Mesenchymal stem cell (in vitro differentiated cells and primary cell): ENCODE measurements around the gene EGLN2.

Experiments used
- DNase-seq: peaks from one replicate; pipeline ENCODE4 v3.0.0-alpha.2; 2013
- H2AFZ ChIP-seq: one replicate; pipeline ENCODE4 v1.6.1; 2013; ENCODE audit warnings: low read depth, mild to moderate bottlenecking, control low read depth, inconsistent platforms, low read length, moderate library complexity
- H2AK5ac ChIP-seq: 2 replicates; pipeline ENCODE4 v1.6.1; 2013; ENCODE audit warnings: low read length, moderate library complexity, mild to moderate bottlenecking, inconsistent platforms; ENCODE audit not compliant: severe bottlenecking
- H2BK120ac ChIP-seq: one replicate; pipeline ENCODE4 v1.6.1; 2013; ENCODE audit warnings: low read depth, mild to moderate bottlenecking, inconsistent platforms, low read length, moderate library complexity
- H2BK12ac ChIP-seq, 2 experiments: one replicate each; pipeline ENCODE4 v1.6.1; 2013; ENCODE audit warnings: inconsistent platforms in 2 of 2, low read length in 2 of 2, mild to moderate bottlenecking in 2 of 2, moderate library complexity in 2 of 2, control low read depth in 1 of 2
- H2BK15ac ChIP-seq: one replicate; pipeline ENCODE4 v1.6.1; 2013; ENCODE audit warnings: mild to moderate bottlenecking, low read depth, inconsistent platforms; ENCODE audit not compliant: poor library complexity, severe bottlenecking
- H2BK5ac ChIP-seq: 2 replicates; pipeline ENCODE4 v1.6.1; 2013; ENCODE audit warnings: low read depth, mild to moderate bottlenecking, low read length, control low read depth, inconsistent platforms; ENCODE audit not compliant: poor library complexity, severe bottlenecking
- H3K14ac ChIP-seq, 2 experiments: one replicate each; pipeline ENCODE4 v1.6.1; 2013; ENCODE audit warnings: inconsistent platforms in 2 of 2, low read length in 2 of 2, control low read depth in 1 of 2, mild to moderate bottlenecking in 1 of 2, moderate library complexity in 1 of 2
- H3K18ac ChIP-seq, 2 experiments: one replicate each; pipeline ENCODE4 v1.6.1; 2013; ENCODE audit warnings: inconsistent platforms in 2 of 2, low read length in 2 of 2, control low read depth in 1 of 2, low read depth in 1 of 2, mild to moderate bottlenecking in 1 of 2
- H3K23ac ChIP-seq, 2 experiments: one replicate each; pipeline ENCODE4 v1.6.1; 2013; ENCODE audit warnings: inconsistent platforms in 2 of 2, low read length in 2 of 2, mild to moderate bottlenecking in 2 of 2, moderate library complexity in 2 of 2, control low read depth in 1 of 2
- H3K27ac ChIP-seq: 2 replicates; pipeline ENCODE4 v1.5.1; 2013; ENCODE audit warnings: mild to moderate bottlenecking, moderate library complexity, low read length, control low read depth, inconsistent platforms; ENCODE audit not compliant: poor library complexity, severe bottlenecking
- H3K27me3 ChIP-seq, 2 experiments: 2 replicates each; pipeline versions ENCODE4 v1.6.1 to v1.7.0; 2013; ENCODE audit warnings: low read length in 2 of 2, mild to moderate bottlenecking in 2 of 2, moderate library complexity in 2 of 2, control low read depth in 1 of 2, inconsistent platforms in 1 of 2; ENCODE audit not compliant: control insufficient read depth in 1 of 2, insufficient read depth in 1 of 2
- H3K36me3 ChIP-seq, 2 experiments: 2 replicates each; pipeline versions ENCODE4 v1.6.1 to v1.7.0; 2013; ENCODE audit warnings: low read length in 2 of 2, control low read depth in 1 of 2, inconsistent platforms in 1 of 2, low read depth in 1 of 2, mild to moderate bottlenecking in 1 of 2; ENCODE audit not compliant: insufficient read depth in 2 of 2, control insufficient read depth in 1 of 2
- H3K4ac ChIP-seq, 2 experiments: one replicate each; pipeline ENCODE4 v1.6.1; 2013; ENCODE audit warnings: inconsistent platforms in 2 of 2, low read length in 2 of 2, mild to moderate bottlenecking in 2 of 2, moderate library complexity in 2 of 2, control low read depth in 1 of 2, low read depth in 1 of 2
- H3K4me1 ChIP-seq: 2 replicates; pipeline ENCODE4 v1.6.1; 2013; ENCODE audit warnings: low read depth, low read length, control low read depth; ENCODE audit not compliant: control insufficient read depth, insufficient read depth
- H3K4me2 ChIP-seq: 2 replicates; pipeline ENCODE4 v1.6.1; 2013; ENCODE audit warnings: low read length, mild to moderate bottlenecking, inconsistent platforms; ENCODE audit not compliant: poor library complexity, severe bottlenecking
- H3K4me3 ChIP-seq, 2 experiments: 2 replicates each; pipeline versions ENCODE4 v1.5.1 to v1.7.0; 2013; ENCODE audit warnings: low read length in 2 of 2, mild to moderate bottlenecking in 2 of 2, control low read depth in 1 of 2, low read depth in 1 of 2; ENCODE audit not compliant: insufficient read depth in 1 of 2
- H3K79me1 ChIP-seq: replicated peaks from 2 replicates; pipeline ENCODE4 v1.6.1; 2013; ENCODE audit warnings: mild to moderate bottlenecking, control low read depth, low read length, inconsistent platforms; ENCODE audit not compliant: poor library complexity, severe bottlenecking
- H3K9ac ChIP-seq: 2 replicates; pipeline ENCODE4 v1.7.0; 2013; ENCODE audit warnings: mild to moderate bottlenecking, low read length, moderate library complexity
- H3K9me3 ChIP-seq: 2 replicates; pipeline ENCODE4 v1.7.0; 2013; ENCODE audit warnings: mild to moderate bottlenecking, low read length; ENCODE audit not compliant: control insufficient read depth
- H4K8ac ChIP-seq: one replicate; pipeline ENCODE4 v1.6.1; 2013; ENCODE audit warnings: inconsistent platforms, mild to moderate bottlenecking, low read length, moderate library complexity
- H4K91ac ChIP-seq: one replicate; pipeline ENCODE4 v1.6.1; 2013; ENCODE audit warnings: mild to moderate bottlenecking, low read length, inconsistent platforms
- WGBS: methylation state at CpG from one replicate; pipeline ENCODE4 v1.1.7; 2013; ENCODE audit warnings: mixed read lengths; 5-methylcytosine and 5-hydroxymethylcytosine counted together

The EGLN2 gene

GRCh38 chr19:40752257-40752781 is 46.7 kb upstream of the EGLN2 start:
- Histone ChIP-seq H2BK15ac (no peak overlapping the region), H3K9ac (peak overlapping the region; percentile 96), H3K4me2 (peak overlapping the region; percentile 44), H3K23ac (no peak overlapping the region), H3K79me1 (peaks cover 27% of the 10 kb centered on the region), H3K4ac (peak overlapping the region in 1 of 2 experiments; percentile 67), H3K4me1 (peaks cover 43% of the 10 kb centered on the region), H4K8ac (no peak overlapping the region), H3K4me3 (peak overlapping the region; percentile 45 to 94), H2AFZ (no peak overlapping the region), H3K14ac (no peak overlapping the region), H3K36me3 (peaks cover 26 to 28% of the 10 kb centered on the region in 2 experiments), H3K27me3 (no peaks in the 10 kb centered on the region), H3K18ac (no peak overlapping the region), H3K27ac (no peak overlapping the region), H2AK5ac (peak overlapping the region; percentile 35), H2BK12ac (no peak overlapping the region), H3K9me3 (no peaks in the 10 kb centered on the region), H4K91ac (no peak overlapping the region), H2BK5ac (no peak overlapping the region), H2BK120ac (no peak overlapping the region)
- WGBS = 88% methylated on average over 8 of the region's 12 CpGs
- no peak for DNase-seq

- no peak overlapping the region for H3K14ac ChIP-seq
- no peaks in the 10 kb centered on the region for H3K9me3 ChIP-seq
- H2AK5ac ChIP-seq = peak overlapping the region; percentile 33
- peak overlapping the region in 1 of 2 experiments; percentile 50 for H3K18ac ChIP-seq
- no peak overlapping the region for H2BK12ac ChIP-seq
- H3K4me2 ChIP-seq = peak overlapping the region; percentile 23
- no peak overlapping the region for H2BK120ac ChIP-seq
- no peak overlapping the region for H3K27ac ChIP-seq
- H4K8ac ChIP-seq = no peak overlapping the region
- DNase-seq = peak; percentile 40
- no peak overlapping the region for H2BK5ac ChIP-seq
- H3K9ac ChIP-seq = peak overlapping the region; percentile 52
- H2AFZ ChIP-seq = no peak overlapping the region
- 90% methylated on average over 5 of the region's 9 CpGs for WGBS
- H3K4me1 ChIP-seq = peaks cover 31% of the 10 kb centered on the region
- peaks cover 41 to 44% of the 10 kb centered on the region in 2 experiments for H3K36me3 ChIP-seq
- no peak overlapping the region for H2BK15ac ChIP-seq
- H4K91ac ChIP-seq = peak overlapping the region; percentile 62
- H3K79me1 ChIP-seq = peaks cover 17% of the 10 kb centered on the region
- no peaks in the 10 kb centered on the region for H3K27me3 ChIP-seq
- no peak overlapping the region for H3K4ac ChIP-seq
- H3K23ac ChIP-seq = no peak overlapping the region
- peak overlapping the region in 1 of 2 experiments; percentile 43 for H3K4me3 ChIP-seq
These were observed 44.3 kb upstream of the EGLN2 start for GRCh38 chr19:40754611-40755247.

- H3K23ac ChIP-seq = no peak overlapping the region
- no peaks in the 10 kb centered on the region for H3K27me3 ChIP-seq
- no peak overlapping the region for H4K91ac ChIP-seq
- DNase-seq = no peak
- H3K79me1 ChIP-seq = peaks cover 12% of the 10 kb centered on the region
- no peak overlapping the region for H3K27ac ChIP-seq
- no peak overlapping the region for H3K4me2 ChIP-seq
- H3K18ac ChIP-seq = no peak overlapping the region
- no peak overlapping the region for H4K8ac ChIP-seq
- no peak overlapping the region for H3K14ac ChIP-seq
- peaks cover 27% of the 10 kb centered on the region for H3K4me1 ChIP-seq
- no peak overlapping the region for H2BK12ac ChIP-seq
- H3K9me3 ChIP-seq = no peaks in the 10 kb centered on the region
- peaks cover 45 to 49% of the 10 kb centered on the region in 2 experiments for H3K36me3 ChIP-seq
- no peak overlapping the region for H2BK15ac ChIP-seq
- H3K4ac ChIP-seq = no peak overlapping the region
- no peak overlapping the region for H2BK120ac ChIP-seq
- no peak overlapping the region for H2AFZ ChIP-seq
- 95% methylated on average over 3 of the region's 3 CpGs for WGBS
- no peak overlapping the region for H3K4me3 ChIP-seq
- H2AK5ac ChIP-seq = no peak overlapping the region
- no peak overlapping the region for H2BK5ac ChIP-seq
- H3K9ac ChIP-seq = no peak overlapping the region
These were observed 43.8 kb upstream of the EGLN2 start for GRCh38 chr19:40755248-40755624.

- Histone ChIP-seq H3K36me3 (peaks cover 50 to 55% of the 10 kb centered on the region in 2 experiments), H2BK5ac (no peak overlapping the region), H2AFZ (no peak overlapping the region), H3K4me2 (no peak overlapping the region), H3K4ac (no peak overlapping the region), H3K14ac (no peak overlapping the region), H2BK12ac (peak overlapping the region in 1 of 2 experiments; percentile 49), H3K23ac (no peak overlapping the region), H2AK5ac (no peak overlapping the region), H3K18ac (no peak overlapping the region), H3K4me1 (peaks cover 27% of the 10 kb centered on the region), H4K8ac (no peak overlapping the region), H4K91ac (no peak overlapping the region), H3K9ac (no peak overlapping the region), H3K79me1 (peaks cover 14% of the 10 kb centered on the region), H2BK120ac (no peak overlapping the region), H2BK15ac (no peak overlapping the region), H3K4me3 (no peak overlapping the region), H3K27ac (no peak overlapping the region), H3K9me3 (no peaks in the 10 kb centered on the region), H3K27me3 (no peaks in the 10 kb centered on the region)
- DNase-seq = no peak
- WGBS = 100% methylated on average over 8 of the region's 8 CpGs
These were observed 43.2 kb upstream of the EGLN2 start for GRCh38 chr19:40755791-40756190.
